ENCODE measurements around the gene MECP2. TPM values are rescaled to one million over a fixed set of nuclear protein-coding genes. Genes with fewer than 3 reads are reported as not detected.
A peak's percentile ranks its signal among the peaks of the same experiment; 100 is the strongest.

Gene MECP2
- total RNA-seq, 1 donor from 2014 or later: 60.0 TPM

GRCh38 chrX:154048398-154048797 lies 49.1 kb downstream of the MECP2 start:
- Mint-ChIP-seq H3K4me1 (ENCODE audit: unreplicated experiment) (peaks cover 24% of the 10 kb centered on the region), H3K9me3 (ENCODE audit: unreplicated experiment) (no peaks in the 10 kb centered on the region), H3K27me3 (ENCODE audit: unreplicated experiment) (peaks cover 13% of the 10 kb centered on the region), H3K4me3 (ENCODE audit: unreplicated experiment) (no peak overlapping the region), H3K36me3 (ENCODE audit: low read depth, unreplicated experiment) (peaks cover 23% of the 10 kb centered on the region), H3K27ac (ENCODE audit: unreplicated experiment) (no peak overlapping the region)
- TF ChIP-seq, protein P1, sequence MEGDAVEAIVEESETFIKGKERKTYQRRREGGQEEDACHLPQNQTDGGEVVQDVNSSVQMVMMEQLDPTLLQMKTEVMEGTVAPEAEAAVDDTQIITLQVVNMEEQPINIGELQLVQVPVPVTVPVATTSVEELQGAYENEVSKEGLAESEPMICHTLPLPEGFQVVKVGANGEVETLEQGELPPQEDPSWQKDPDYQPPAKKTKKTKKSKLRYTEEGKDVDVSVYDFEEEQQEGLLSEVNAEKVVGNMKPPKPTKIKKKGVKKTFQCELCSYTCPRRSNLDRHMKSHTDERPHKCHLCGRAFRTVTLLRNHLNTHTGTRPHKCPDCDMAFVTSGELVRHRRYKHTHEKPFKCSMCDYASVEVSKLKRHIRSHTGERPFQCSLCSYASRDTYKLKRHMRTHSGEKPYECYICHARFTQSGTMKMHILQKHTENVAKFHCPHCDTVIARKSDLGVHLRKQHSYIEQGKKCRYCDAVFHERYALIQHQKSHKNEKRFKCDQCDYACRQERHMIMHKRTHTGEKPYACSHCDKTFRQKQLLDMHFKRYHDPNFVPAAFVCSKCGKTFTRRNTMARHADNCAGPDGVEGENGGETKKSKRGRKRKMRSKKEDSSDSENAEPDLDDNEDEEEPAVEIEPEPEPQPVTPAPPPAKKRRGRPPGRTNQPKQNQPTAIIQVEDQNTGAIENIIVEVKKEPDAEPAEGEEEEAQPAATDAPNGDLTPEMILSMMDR (IDR thresholded peaks at IDR 0.05; ENCODE audit: unreplicated experiment): no peak
- DNase-seq (ENCODE audit: low spot score): no peak

DNA sequence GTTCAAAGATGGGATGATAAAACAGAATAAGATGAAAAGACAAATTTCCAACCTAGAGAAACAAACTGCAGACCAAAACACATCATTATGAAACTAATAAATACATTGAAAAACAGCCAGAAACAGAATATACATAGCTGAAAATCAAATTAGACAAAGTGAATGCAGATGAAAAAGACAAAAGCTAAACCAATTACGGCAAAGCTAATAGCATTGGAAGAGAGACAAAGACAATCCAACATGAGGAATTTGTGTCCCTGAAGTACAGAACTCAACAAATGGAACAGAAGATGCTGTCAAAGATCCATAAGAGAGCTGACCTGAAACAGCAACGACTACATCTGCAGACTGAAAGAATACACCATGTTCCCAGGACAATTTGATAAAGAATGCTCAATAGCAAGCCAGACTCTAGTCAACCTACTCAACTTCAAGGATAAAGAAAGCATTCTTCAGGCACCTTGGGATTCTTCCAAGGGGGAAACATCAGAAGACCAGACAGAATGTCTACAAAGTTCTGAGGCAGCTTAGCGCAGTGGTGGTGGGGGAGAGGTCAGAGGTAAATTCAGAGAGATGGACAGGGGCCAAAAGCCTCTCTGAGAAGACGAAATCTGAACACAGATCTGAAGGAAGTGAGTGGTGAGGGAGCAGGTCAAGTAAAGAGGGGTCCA lies 50.4 kb downstream of the MECP2 start:
- no peak for DNase-seq (ENCODE audit: low spot score)
- Mint-ChIP-seq H3K27ac (ENCODE audit: unreplicated experiment) (peak overlapping the region; percentile 7), H3K27me3 (ENCODE audit: unreplicated experiment) (peaks cover 13% of the 10 kb centered on the region), H3K36me3 (ENCODE audit: low read depth, unreplicated experiment) (peaks cover 23% of the 10 kb centered on the region), H3K9me3 (ENCODE audit: unreplicated experiment) (no peaks in the 10 kb centered on the region), H3K4me3 (ENCODE audit: unreplicated experiment) (peak overlapping the region; percentile 81), H3K4me1 (ENCODE audit: unreplicated experiment) (peaks cover 24% of the 10 kb centered on the region)
- TF ChIP-seq, protein P1 (IDR thresholded peaks at IDR 0.05; ENCODE audit: unreplicated experiment): no peak

DNA sequence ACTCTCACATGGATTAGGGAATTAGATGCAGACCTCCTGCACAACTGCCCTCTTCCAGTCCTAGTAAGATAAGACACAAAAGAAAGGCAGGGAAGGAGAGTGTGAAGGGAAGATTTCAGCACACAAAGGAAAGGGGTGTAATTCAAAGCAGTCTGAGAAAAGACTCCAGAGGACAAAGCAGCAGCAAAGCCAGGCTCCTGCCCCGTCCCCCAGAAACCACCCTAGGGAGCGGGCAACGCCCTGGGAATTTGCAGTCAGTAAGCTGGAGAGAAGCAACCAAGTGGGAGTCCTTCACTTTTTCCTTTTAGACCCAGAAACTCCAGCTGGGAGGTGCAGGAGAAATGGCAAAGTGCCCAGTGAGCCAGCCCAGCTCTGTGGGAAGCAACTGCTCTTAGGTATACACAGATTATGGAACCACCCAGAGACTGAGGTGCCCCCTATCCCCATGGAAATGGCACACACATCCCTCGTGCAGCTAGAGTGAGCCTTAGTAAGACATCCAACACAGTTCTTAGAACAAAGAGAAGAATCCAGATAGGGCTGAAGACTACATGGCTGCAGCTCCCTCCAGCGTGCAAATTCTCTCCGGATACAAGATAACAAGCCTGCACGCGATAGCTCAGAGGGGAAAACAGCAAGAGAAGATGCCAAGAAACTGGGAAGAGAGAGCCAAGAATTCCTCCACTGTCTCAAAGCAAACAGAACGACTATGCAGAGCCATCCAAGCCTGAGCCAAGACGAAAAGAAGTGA lies 51.3 kb downstream of the MECP2 start:
- H3K9me3 Mint-ChIP-seq (ENCODE audit: unreplicated experiment): no peaks in the 10 kb centered on the region

GRCh38 chrX:154044091-154044490 lies 53.4 kb downstream of the MECP2 start:
- DNase-seq (ENCODE audit: low spot score): no peak
- H3K9me3 Mint-ChIP-seq (ENCODE audit: unreplicated experiment): no peaks in the 10 kb centered on the region
- peaks cover 7% of the 10 kb centered on the region for H3K27me3 Mint-ChIP-seq (ENCODE audit: unreplicated experiment)
- peaks cover 12% of the 10 kb centered on the region for H3K36me3 Mint-ChIP-seq (ENCODE audit: low read depth, unreplicated experiment)
- H3K4me3 Mint-ChIP-seq (ENCODE audit: unreplicated experiment): peak overlapping the region; percentile 37
- peaks cover 21% of the 10 kb centered on the region for H3K4me1 Mint-ChIP-seq (ENCODE audit: unreplicated experiment)
- TF ChIP-seq, protein P1 (IDR thresholded peaks at IDR 0.05; ENCODE audit: unreplicated experiment): no peak
- no peak overlapping the region for H3K27ac Mint-ChIP-seq (ENCODE audit: unreplicated experiment)

More for the DNA sequence above, 51.3 kb downstream of the MECP2 start:
- TF ChIP-seq, protein P1 (IDR thresholded peaks at IDR 0.05; ENCODE audit: unreplicated experiment): no peak
- peaks cover 13% of the 10 kb centered on the region for H3K27me3 Mint-ChIP-seq (ENCODE audit: unreplicated experiment)
- peak overlapping the region; percentile 42 for H3K4me3 Mint-ChIP-seq (ENCODE audit: unreplicated experiment)
- H3K4me1 Mint-ChIP-seq (ENCODE audit: unreplicated experiment): peaks cover 30% of the 10 kb centered on the region
- peaks cover 23% of the 10 kb centered on the region for H3K36me3 Mint-ChIP-seq (ENCODE audit: low read depth, unreplicated experiment)
- no peak overlapping the region for H3K27ac Mint-ChIP-seq (ENCODE audit: unreplicated experiment)
- DNase-seq (ENCODE audit: low spot score): no peak

All from endothelial cell (in vitro differentiated cells).